Measurements from ENCODE around the gene SESTD1. TPM values are rescaled to one million over a fixed set of nuclear protein-coding genes. Genes with fewer than 3 reads are reported as not detected.

Gene SESTD1, protein sequence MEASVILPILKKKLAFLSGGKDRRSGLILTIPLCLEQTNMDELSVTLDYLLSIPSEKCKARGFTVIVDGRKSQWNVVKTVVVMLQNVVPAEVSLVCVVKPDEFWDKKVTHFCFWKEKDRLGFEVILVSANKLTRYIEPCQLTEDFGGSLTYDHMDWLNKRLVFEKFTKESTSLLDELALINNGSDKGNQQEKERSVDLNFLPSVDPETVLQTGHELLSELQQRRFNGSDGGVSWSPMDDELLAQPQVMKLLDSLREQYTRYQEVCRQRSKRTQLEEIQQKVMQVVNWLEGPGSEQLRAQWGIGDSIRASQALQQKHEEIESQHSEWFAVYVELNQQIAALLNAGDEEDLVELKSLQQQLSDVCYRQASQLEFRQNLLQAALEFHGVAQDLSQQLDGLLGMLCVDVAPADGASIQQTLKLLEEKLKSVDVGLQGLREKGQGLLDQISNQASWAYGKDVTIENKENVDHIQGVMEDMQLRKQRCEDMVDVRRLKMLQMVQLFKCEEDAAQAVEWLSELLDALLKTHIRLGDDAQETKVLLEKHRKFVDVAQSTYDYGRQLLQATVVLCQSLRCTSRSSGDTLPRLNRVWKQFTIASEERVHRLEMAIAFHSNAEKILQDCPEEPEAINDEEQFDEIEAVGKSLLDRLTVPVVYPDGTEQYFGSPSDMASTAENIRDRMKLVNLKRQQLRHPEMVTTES
- total RNA-seq (16.8 and 17.5 TPM in 2 replicates), polyA plus RNA-seq (25.5 and 51.9 TPM in 2 replicates), polyA minus RNA-seq (ENCODE audit: low replicate concordance) (10.1 and 23.4 TPM in 2 replicates)
- 20.5 and 30.7 TPM in 2 replicates for polyA plus RNA-seq (2012)

DNA sequence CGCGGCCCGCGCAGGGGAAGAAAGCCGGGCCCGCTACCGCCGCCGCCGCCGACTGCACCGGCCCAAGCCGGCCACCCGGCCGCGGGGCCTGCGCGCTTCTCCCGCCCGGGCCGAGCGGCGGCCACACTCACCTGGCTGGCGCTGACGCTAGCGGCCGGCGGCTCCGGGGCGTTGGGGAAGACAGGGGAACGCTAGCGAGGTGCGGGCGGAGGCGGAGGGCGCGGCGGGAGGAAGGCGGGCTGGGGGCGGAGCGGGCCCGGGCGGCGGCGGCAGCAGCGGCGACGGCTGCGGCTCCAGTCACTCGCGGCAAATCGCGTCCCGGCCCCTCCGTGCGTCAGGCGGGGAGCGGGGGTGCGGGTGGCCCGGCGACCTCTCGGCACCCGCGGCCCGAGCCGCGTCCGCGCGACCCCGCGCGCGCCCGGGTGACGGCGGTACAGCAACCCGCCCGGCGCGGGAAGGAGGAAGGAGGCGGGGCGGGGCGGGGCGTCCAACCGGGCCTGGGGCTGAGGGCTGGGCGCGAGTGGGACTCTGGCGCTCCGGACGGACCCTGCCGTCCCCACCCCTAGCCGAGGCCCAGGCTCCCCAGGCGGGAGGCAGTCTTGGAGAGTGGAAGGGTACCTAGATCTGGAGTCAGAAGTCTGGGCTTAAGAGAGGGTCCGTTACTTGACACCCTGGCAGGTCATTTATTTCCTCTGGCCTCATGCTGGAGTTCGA, at the start of gene SESTD1:
Gene SESTD1, minus strand, starts transcription at position 465 of the 714 bp plus-strand sequence. CDS start 72,991 bp downstream, outside the sequence.
- Histone ChIP-seq H3K9me3 (ENCODE audit: control insufficient read depth, insufficient read depth, low read depth, low read length) (no peaks in the 10 kb centered on the region), H3K4me3 (replicated peaks in 1 of 4; ENCODE audit: control extremely low read depth in 1 of 4, insufficient read depth in 1 of 4, low read depth in 3 of 4, low read length in 4 of 4) (peak within 1 kb of the TSS; percentile 70 to 83 (median 76)), H3K36me3 (ENCODE audit: control insufficient read depth, insufficient read depth, low read length) (no peaks in the 10 kb centered on the region), H2AFZ (ENCODE audit: low read length) (peak within 1 kb of the TSS; percentile 93), H3K4me2 (ENCODE audit: extremely low read depth, insufficient read depth, low read length) (peak within 1 kb of the TSS; percentile 83), H3K27me3 (ENCODE audit: control insufficient read depth, insufficient read depth, low read length) (no peaks in the 10 kb centered on the region), H3K4me1 (ENCODE audit: control insufficient read depth, extremely low read depth, insufficient read depth, low read length) (no peaks in the 10 kb centered on the region), H3K79me2 (ENCODE audit: control insufficient read depth, insufficient read depth, low read length) (peaks cover 36% of the 10 kb centered on the region), H4K20me1 (ENCODE audit: control insufficient read depth, extremely low read depth, insufficient read depth, low read length) (no peaks in the 10 kb centered on the region), H3K27ac (ENCODE audit: insufficient read depth, low read length) (peak within 1 kb of the TSS; percentile 74), H3K9ac (ENCODE audit: insufficient read depth, low read length) (peak within 1 kb of the TSS; percentile 83)
- no peak for TF ChIP-seq CTCF (conservative IDR thresholded peaks at IDR 0.05 in 1 of 2, IDR thresholded peaks at IDR 0.05 in 1 of 2; ENCODE audit: low read depth in 1 of 2, low read length in 2 of 2)
- no peak for TF ChIP-seq EZH2 (IDR thresholded peaks at IDR 0.05; ENCODE audit: low read length, missing control alignments)
- peak; percentile 43 to 47 for DNase-seq (ENCODE audit: low read depth in 2 of 2)

- Histone ChIP-seq H3K4me2 (ENCODE audit: extremely low read depth, insufficient read depth, low read length) (no peak overlapping the region), H3K4me3 (replicated peaks in 1 of 4; ENCODE audit: control extremely low read depth in 1 of 4, insufficient read depth in 1 of 4, low read depth in 3 of 4, low read length in 4 of 4) (no peak overlapping the region), H3K4me1 (ENCODE audit: control insufficient read depth, extremely low read depth, insufficient read depth, low read length) (no peaks in the 10 kb centered on the region), H3K27ac (ENCODE audit: insufficient read depth, low read length) (no peak overlapping the region), H3K36me3 (ENCODE audit: control insufficient read depth, insufficient read depth, low read length) (no peaks in the 10 kb centered on the region), H2AFZ (ENCODE audit: low read length) (no peak overlapping the region), H4K20me1 (ENCODE audit: control insufficient read depth, extremely low read depth, insufficient read depth, low read length) (no peaks in the 10 kb centered on the region), H3K9ac (ENCODE audit: insufficient read depth, low read length) (no peak overlapping the region), H3K27me3 (ENCODE audit: control insufficient read depth, insufficient read depth, low read length) (no peaks in the 10 kb centered on the region), H3K79me2 (ENCODE audit: control insufficient read depth, insufficient read depth, low read length) (no peaks in the 10 kb centered on the region), H3K9me3 (ENCODE audit: control insufficient read depth, insufficient read depth, low read depth, low read length) (no peaks in the 10 kb centered on the region)
- no peak for DNase-seq (ENCODE audit: low read depth in 2 of 2)
- no peak for TF ChIP-seq CTCF (conservative IDR thresholded peaks at IDR 0.05 in 1 of 2, IDR thresholded peaks at IDR 0.05 in 1 of 2; ENCODE audit: low read depth in 1 of 2, low read length in 2 of 2)
- TF ChIP-seq EZH2 (IDR thresholded peaks at IDR 0.05; ENCODE audit: low read length, missing control alignments) = no peak
These were observed 48.4 kb upstream of the SESTD1 start for GRCh38 chr2:179313057-179313456.

DNA sequence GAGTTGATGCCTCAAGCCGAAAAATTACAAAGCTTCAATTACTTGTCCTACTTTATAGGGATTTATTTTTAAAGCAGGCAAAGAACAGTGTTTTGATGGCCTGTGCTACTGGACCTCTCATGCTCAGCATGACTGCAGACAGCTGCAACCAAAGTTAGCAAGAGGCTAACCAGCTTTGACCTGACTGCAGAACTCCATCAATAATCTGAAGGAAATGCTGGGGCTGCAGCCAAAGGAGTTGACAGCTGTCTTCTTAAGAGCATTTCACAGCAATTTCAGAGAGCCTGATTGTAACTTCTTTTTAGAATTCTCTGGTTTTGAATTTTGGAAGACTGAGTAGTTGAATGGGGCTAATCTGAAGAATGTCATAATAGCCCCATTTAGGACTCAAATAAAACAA, 46.5 kb upstream of the SESTD1 start:
- no peaks in the 10 kb centered on the region for H3K4me1 ChIP-seq (ENCODE audit: control insufficient read depth, extremely low read depth, insufficient read depth, low read length)
- no peak overlapping the region for H3K9ac ChIP-seq (ENCODE audit: insufficient read depth, low read length)
- peak in 1 of 2 donors; percentile 77 for DNase-seq (ENCODE audit: low read depth in 2 of 2)
- H3K4me2 ChIP-seq (ENCODE audit: extremely low read depth, insufficient read depth, low read length) = no peak overlapping the region
- TF ChIP-seq CTCF (conservative IDR thresholded peaks at IDR 0.05 in 1 of 2, IDR thresholded peaks at IDR 0.05 in 1 of 2; ENCODE audit: low read depth in 1 of 2, low read length in 2 of 2) (no peak), EZH2 (IDR thresholded peaks at IDR 0.05; ENCODE audit: low read length, missing control alignments) (no peak)
- no peak overlapping the region for H3K4me3 ChIP-seq (replicated peaks in 1 of 4; ENCODE audit: control extremely low read depth in 1 of 4, insufficient read depth in 1 of 4, low read depth in 3 of 4, low read length in 4 of 4)
- no peaks in the 10 kb centered on the region for H3K9me3 ChIP-seq (ENCODE audit: control insufficient read depth, insufficient read depth, low read depth, low read length)
- no peak overlapping the region for H3K27ac ChIP-seq (ENCODE audit: insufficient read depth, low read length)
- H3K36me3 ChIP-seq (ENCODE audit: control insufficient read depth, insufficient read depth, low read length) = no peaks in the 10 kb centered on the region
- H2AFZ ChIP-seq (ENCODE audit: low read length) = no peak overlapping the region
- H3K79me2 ChIP-seq (ENCODE audit: control insufficient read depth, insufficient read depth, low read length) = no peaks in the 10 kb centered on the region
- H3K27me3 ChIP-seq (ENCODE audit: control insufficient read depth, insufficient read depth, low read length) = no peaks in the 10 kb centered on the region
- H4K20me1 ChIP-seq (ENCODE audit: control insufficient read depth, extremely low read depth, insufficient read depth, low read length) = no peaks in the 10 kb centered on the region

All from fibroblast of lung (primary cell).